ENCODE measurements around the gene CTNND2. TPM values are rescaled to one million over a fixed set of nuclear protein-coding genes. Genes with fewer than 3 reads are reported as not detected.

Gene CTNND2
- total and polyA plus RNA-seq, 4 donors: 0.05 to 0.50 (median 0.27) TPM

- H3K27me3 ChIP-seq (ENCODE audit: control insufficient read depth in 4 of 4, insufficient read depth in 4 of 4, low read length in 3 of 4): no peaks in the 10 kb centered on the region
- WGBS: 85% methylated on average over 5 of the region's 5 CpGs
- H3K4me1 ChIP-seq (ENCODE audit: control insufficient read depth in 4 of 4, insufficient read depth in 4 of 4, low read length in 3 of 4): no peaks in the 10 kb centered on the region
- no peak for TF ChIP-seq ZBTB33 (IDR thresholded peaks at IDR 0.05)
- no peak for TF ChIP-seq ATF3 (IDR thresholded peaks at IDR 0.05)
- no peak for TF ChIP-seq TAF1 (conservative IDR thresholded peaks at IDR 0.05)
- no peak for TF ChIP-seq RAD21 (IDR thresholded peaks at IDR 0.05)
- no peak for TF ChIP-seq FOXA1 (IDR thresholded peaks at IDR 0.05)
- TF ChIP-seq RXRA (IDR thresholded peaks at IDR 0.05): no peak
- TF ChIP-seq JUND (IDR thresholded peaks at IDR 0.05): no peak
- TF ChIP-seq EGR1 (IDR thresholded peaks at IDR 0.05; ENCODE audit: low read depth in 2 of 2): no peak
- no peak for TF ChIP-seq REST (IDR thresholded peaks at IDR 0.05)
- TF ChIP-seq HNF4A (conservative IDR thresholded peaks at IDR 0.05): no peak
- no peak for TF ChIP-seq HNF4G (IDR thresholded peaks at IDR 0.05)
- no peak for TF ChIP-seq SP1 (IDR thresholded peaks at IDR 0.05)
- no peak overlapping the region for H3K27ac ChIP-seq (ENCODE audit: low read depth in 1 of 2, low read length in 2 of 2)
- H3K9me3 ChIP-seq (ENCODE audit: control insufficient read depth in 4 of 4, low read length in 3 of 4): no peaks in the 10 kb centered on the region
- H3K4me3 ChIP-seq (ENCODE audit: low read depth in 1 of 3, low read length in 3 of 3): no peak overlapping the region
- DNase-seq (ENCODE audit: low spot score): no peak
- no peak overlapping the region for H3K9ac ChIP-seq (ENCODE audit: low read depth in 1 of 2, low read length in 2 of 2)
- no peaks in the 10 kb centered on the region for H3K36me3 ChIP-seq (ENCODE audit: control insufficient read depth in 4 of 4, insufficient read depth in 3 of 4, low read depth in 1 of 4, low read length in 3 of 4)
Observed at GRCh38 chr5:11222169-11222568, 682.1 kb downstream of the CTNND2 start.

- Histone ChIP-seq H3K4me3 (ENCODE audit: low read depth in 1 of 3, low read length in 3 of 3) (no peak overlapping the region), H3K4me1 (ENCODE audit: control insufficient read depth in 4 of 4, insufficient read depth in 4 of 4, low read length in 3 of 4) (no peaks in the 10 kb centered on the region), H3K9ac (ENCODE audit: low read depth in 1 of 2, low read length in 2 of 2) (no peak overlapping the region), H3K9me3 (ENCODE audit: control insufficient read depth in 4 of 4, low read length in 3 of 4) (peaks cover 0 to 4% (median 0%) of the 10 kb centered on the region in 4 donors), H3K27me3 (ENCODE audit: control insufficient read depth in 4 of 4, insufficient read depth in 4 of 4, low read length in 3 of 4) (no peaks in the 10 kb centered on the region), H3K36me3 (ENCODE audit: control insufficient read depth in 4 of 4, insufficient read depth in 3 of 4, low read depth in 1 of 4, low read length in 3 of 4) (no peaks in the 10 kb centered on the region), H3K27ac (ENCODE audit: low read depth in 1 of 2, low read length in 2 of 2) (no peak overlapping the region)
- no peak for DNase-seq (ENCODE audit: low spot score)
- WGBS: 84% methylated on average over 7 of the region's 7 CpGs
- TF ChIP-seq EGR1 (IDR thresholded peaks at IDR 0.05; ENCODE audit: low read depth in 2 of 2) (no peak), ZBTB33 (IDR thresholded peaks at IDR 0.05) (no peak), JUND (IDR thresholded peaks at IDR 0.05) (no peak), CTCF (IDR thresholded peaks at IDR 0.05; ENCODE audit: low read depth, low read length, missing input control) (no peak), RAD21 (IDR thresholded peaks at IDR 0.05) (no peak), GABPA (IDR thresholded peaks at IDR 0.05 in 1 of 2, conservative IDR thresholded peaks at IDR 0.05 in 1 of 2) (no peak), FOXA2 (IDR thresholded peaks at IDR 0.05) (no peak), YY1 (IDR thresholded peaks at IDR 0.05) (no peak), HNF4G (IDR thresholded peaks at IDR 0.05) (no peak), HNF4A (conservative IDR thresholded peaks at IDR 0.05) (no peak), TAF1 (conservative IDR thresholded peaks at IDR 0.05) (no peak), MAX (IDR thresholded peaks at IDR 0.05) (no peak), FOXA1 (IDR thresholded peaks at IDR 0.05) (no peak), REST (IDR thresholded peaks at IDR 0.05) (no peak)
Observed at GRCh38 chr5:11214864-11215644, 689.2 kb downstream of the CTNND2 start.
